Transverse colon (tissue), 4 donors: ENCODE data around the gene PIH1D2. TPM values are rescaled to one million over a fixed set of nuclear protein-coding genes. Genes with fewer than 3 reads are reported as not detected.

Experiments
- DNase-seq: peaks from one replicate; pipeline ENCODE4 v3.0.0-alpha.2; 2019
- H3K27ac ChIP-seq, 4 donors: fragments of 200-600 bp; sonication (generic); 2 replicates each; pipeline ENCODE4 v1.5.1; 2016 to 2018; ENCODE audit warnings: inconsistent platforms in 4 of 4
- H3K27me3 ChIP-seq: fragments of 200-600 bp; sonication (generic); 2 replicates; pipeline ENCODE4 v1.5.1; 2017; ENCODE audit warnings: inconsistent platforms
- H3K36me3 ChIP-seq, 4 donors: fragments of 200-600 bp; sonication (generic); 2 replicates each; pipeline ENCODE4 v1.5.1; 2017 to 2019; ENCODE audit warnings: inconsistent platforms in 4 of 4
- H3K4me1 ChIP-seq, 4 donors: fragments of 200-600 bp; sonication (generic); 2 replicates each; pipeline ENCODE4 v1.5.1; 2017 to 2020; ENCODE audit warnings: inconsistent platforms in 4 of 4
- H3K4me3 ChIP-seq, 4 donors: fragments of 200-600 bp; sonication (generic); 1 replicate in 1 of 4; 2 replicates in 3 of 4; pipeline versions ENCODE4 v1.5.1 to v1.6.1; 2017 to 2019; ENCODE audit warnings: inconsistent platforms in 4 of 4
- H3K9me3 ChIP-seq, 2 donors: fragments of 200-600 bp; sonication (generic); 2 replicates each; pipeline ENCODE4 v1.5.1; 2017 to 2019; ENCODE audit warnings: inconsistent platforms in 2 of 2
- CTCF ChIP-seq, 5 experiments: fragments of 200-600 bp in 3 of 5; fragments of 450-650 bp in 2 of 5; sonication (generic) in 3 of 5; IDR thresholded peaks; 1 replicate in 2 of 5; 2 replicates in 3 of 5; pipeline ENCODE4 v1.5.1; 2016 to 2017; ENCODE audit warnings: antibody characterized with exemption in 5 of 5, inconsistent platforms in 3 of 5, mild to moderate bottlenecking in 2 of 5, moderate library complexity in 1 of 5
- EP300 ChIP-seq: sonication (generic); formaldehyde crosslinking; IDR thresholded peaks from one replicate; pipeline ENCODE4 v1.6.1; 2017; ENCODE audit warnings: antibody characterized with exemption, low read depth
- POLR2A ChIP-seq: fragments of 450-650 bp; IDR thresholded peaks from one replicate; pipeline ENCODE4 v1.6.1; 2016; ENCODE audit warnings: antibody characterized with exemption, mild to moderate bottlenecking, moderate library complexity
- POLR2AphosphoS5 ChIP-seq, 3 donors: sonication (generic); formaldehyde crosslinking; IDR thresholded peaks; one replicate each; pipeline ENCODE4 v1.6.1; 2016; ENCODE audit warnings: antibody characterized with exemption in 3 of 3
- WGBS, 2 donors: methylation state at CpG; one replicate each; pipeline ENCODE4 v1.1.5; 2018; ENCODE audit warnings: low coverage in 1 of 2; 5-methylcytosine and 5-hydroxymethylcytosine counted together
- in situ Hi-C, 4 donors: fragments of 200-750 bp; cut with MboI; loops; one replicate each; pipeline versions ENCODE4 v1.15.0 to v1.15.1; 2017; ENCODE audit warnings: low sequenced_read_pairs in 3 of 4, low pct_ligation_motif_present in 1 of 4, low pct_unique_long_range_greater_than_20kb in 1 of 4
- intact Hi-C: fragments of 100-400 bp; cut with DNase I; formaldehyde crosslinking; loops from one replicate; pipeline ENCODE4 v1.15.1; 2023; ENCODE audit warnings: low total_unique reads
- total RNA-seq, 4 donors: library from RNA; depleted of rRNA; stranded (reverse); fragments of >200 nt; gene quantifications; one replicate each; pipeline ENCODE4 v1.1.0, GENCODE V29; 2016

Gene PIH1D2
- total RNA-seq, 4 donors from 2014 or later, result 0.68 to 372 (median 1.6) TPM; not detected in 1

- no peaks in the 10 kb centered on the region for H3K27me3 ChIP-seq
- H3K36me3 ChIP-seq, result peaks cover 0 to 51% (median 25%) of the 10 kb centered on the region in 4 donors
- WGBS, 2 donors, result 80 to 97% methylated on average over 1 to 4 of the region's 4 CpGs
- no peak for DNase-seq
- H3K27ac ChIP-seq, result no peak overlapping the region
- peaks cover 0 to 5% (median 0%) of the 10 kb centered on the region in 4 donors for H3K4me1 ChIP-seq
- in situ Hi-C loops, result no loop called here
- no peak for TF ChIP-seq EP300
- TF ChIP-seq POLR2A, result no peak
- TF ChIP-seq CTCF (IDR thresholded peaks at IDR 0.05), result no peak
- no peak for TF ChIP-seq POLR2AphosphoS5 (IDR thresholded peaks at IDR 0.05)
- H3K4me3 ChIP-seq, result no peak overlapping the region
- no peaks in the 10 kb centered on the region for H3K9me3 ChIP-seq
- intact Hi-C loops, result no loop called here
Measured at GRCh38 chr11:112044961-112045360, 28.9 kb downstream of the PIH1D2 start.

DNA sequence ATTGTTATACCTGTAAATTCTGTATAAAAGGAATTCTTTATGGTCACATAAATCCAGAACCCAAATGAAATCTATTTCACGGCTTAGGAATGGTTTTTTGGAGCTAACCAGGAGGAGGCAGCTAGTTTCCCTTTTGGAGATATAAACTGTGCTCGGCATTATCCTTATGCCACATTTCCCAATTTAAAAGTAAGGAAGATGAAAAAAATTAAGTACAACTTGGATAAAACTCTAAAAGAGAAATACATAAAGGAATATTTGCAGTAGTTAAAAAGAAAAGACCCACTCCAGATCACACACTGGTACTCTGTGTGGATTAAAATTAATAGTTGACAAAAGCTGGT, 30.9 kb downstream of the PIH1D2 start:
- WGBS, 2 donors, result 98 to 100% methylated on average over 2 of the region's 2 CpGs
- no peak overlapping the region for H3K27ac ChIP-seq
- TF ChIP-seq CTCF (IDR thresholded peaks at IDR 0.05) (no peak), EP300 (no peak), POLR2A (no peak), POLR2AphosphoS5 (IDR thresholded peaks at IDR 0.05) (no peak)
- H3K4me3 ChIP-seq, result no peak overlapping the region
- no peaks in the 10 kb centered on the region for H3K4me1 ChIP-seq
- in situ Hi-C loops, result no loop called here
- DNase-seq, result no peak
- H3K27me3 ChIP-seq, result no peaks in the 10 kb centered on the region
- intact Hi-C loops, result no loop called here
- H3K9me3 ChIP-seq, result no peaks in the 10 kb centered on the region
- H3K36me3 ChIP-seq, result peaks cover 0 to 53% (median 28%) of the 10 kb centered on the region in 4 donors

DNA sequence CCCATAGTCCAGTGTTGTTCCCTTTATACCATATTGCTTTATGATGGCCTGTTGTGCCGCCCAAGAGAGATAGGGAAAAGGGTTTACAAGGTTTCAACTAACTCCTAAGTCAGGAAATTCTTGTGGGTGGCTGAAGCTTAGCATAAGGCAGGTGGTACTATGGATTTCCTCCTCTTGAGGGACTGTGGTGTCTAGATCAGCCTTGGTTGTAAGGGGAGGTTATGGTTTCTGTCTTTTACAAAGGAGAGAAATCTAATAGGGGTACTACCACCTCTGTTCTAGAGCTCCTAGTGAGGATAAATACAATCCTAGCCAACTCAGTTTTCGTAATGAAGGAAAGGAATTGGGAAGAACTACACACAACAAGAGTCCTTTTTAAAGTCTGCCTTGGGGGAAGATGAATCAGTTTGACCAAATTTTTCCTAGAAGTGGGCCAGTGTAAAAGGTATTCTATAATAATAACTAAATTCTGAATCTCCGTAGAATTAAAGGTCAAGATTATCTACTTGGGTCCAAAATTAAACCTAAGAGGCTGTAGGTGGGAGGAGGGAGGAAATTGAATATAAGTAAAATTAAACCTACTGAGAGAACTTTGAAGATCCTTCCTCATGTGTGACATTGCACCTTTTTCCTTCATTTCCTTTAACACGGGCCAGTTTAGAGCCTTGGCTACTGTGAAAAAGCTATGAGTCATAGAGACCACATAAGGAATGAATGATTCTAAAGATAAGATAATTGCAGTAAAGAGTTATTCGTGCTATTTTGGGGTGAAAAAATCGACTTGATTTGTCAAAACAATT, 31.5 kb downstream of the PIH1D2 start:
- no peak for DNase-seq
- H3K9me3 ChIP-seq, result no peaks in the 10 kb centered on the region
- WGBS, 2 donors, result 44 to 49% methylated on average over 6 of the region's 6 CpGs
- no peaks in the 10 kb centered on the region for H3K27me3 ChIP-seq
- H3K27ac ChIP-seq, result no peak overlapping the region
- H3K4me1 ChIP-seq, result no peaks in the 10 kb centered on the region
- peaks cover 0 to 54% (median 29%) of the 10 kb centered on the region in 4 donors for H3K36me3 ChIP-seq
- in situ Hi-C loops (no loop called here), intact Hi-C loops (no loop called here)
- TF ChIP-seq POLR2A, result no peak
- H3K4me3 ChIP-seq, result no peak overlapping the region

DNA sequence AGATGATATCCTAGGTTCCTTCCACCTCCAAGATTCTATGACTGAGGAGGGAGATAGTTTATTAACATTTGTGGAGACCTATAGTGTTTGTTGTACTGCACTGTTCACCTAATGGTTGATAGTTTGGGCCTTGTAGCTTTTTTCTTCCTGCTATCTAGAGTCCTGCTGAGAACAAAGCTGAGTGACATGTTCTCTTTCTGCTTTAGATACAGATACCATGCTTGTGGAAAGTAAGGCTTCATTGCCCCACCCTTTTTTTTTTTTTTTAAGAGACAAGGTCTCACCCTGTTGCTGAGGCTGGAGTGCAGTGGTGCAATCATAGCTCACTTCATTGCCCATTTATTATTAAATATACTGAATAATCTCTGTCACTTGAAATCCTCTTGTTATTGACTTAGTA, 36.3 kb downstream of the PIH1D2 start:
- Histone ChIP-seq H3K27ac (no peak overlapping the region), H3K27me3 (no peaks in the 10 kb centered on the region), H3K36me3 (peaks cover 0 to 58% (median 25%) of the 10 kb centered on the region in 4 donors), H3K4me3 (no peak overlapping the region), H3K9me3 (no peaks in the 10 kb centered on the region), H3K4me1 (no peaks in the 10 kb centered on the region)
- intact Hi-C loops (no loop called here), in situ Hi-C loops (no loop called here)
- DNase-seq, result no peak
- no peak for TF ChIP-seq POLR2AphosphoS5 (IDR thresholded peaks at IDR 0.05)
- TF ChIP-seq EP300, result no peak
- TF ChIP-seq CTCF (IDR thresholded peaks at IDR 0.05), result no peak
- no peak for TF ChIP-seq POLR2A

- Histone ChIP-seq H3K4me1 (no peaks in the 10 kb centered on the region), H3K9me3 (no peaks in the 10 kb centered on the region), H3K36me3 (peaks cover 0 to 81% (median 33%) of the 10 kb centered on the region in 4 donors), H3K27ac (no peak overlapping the region), H3K27me3 (no peaks in the 10 kb centered on the region), H3K4me3 (no peak overlapping the region)
- no peak for TF ChIP-seq EP300
- no peak for TF ChIP-seq POLR2AphosphoS5 (IDR thresholded peaks at IDR 0.05)
- no peak for TF ChIP-seq POLR2A
- TF ChIP-seq CTCF (IDR thresholded peaks at IDR 0.05), result no peak
- in situ Hi-C loops (no loop called here), intact Hi-C loops (no loop called here)
- no peak for DNase-seq
- WGBS, 2 donors, result 86 to 94% methylated on average over 3 of the region's 3 CpGs
Measured at GRCh38 chr11:112033902-112034301, 39.9 kb downstream of the PIH1D2 start.
